Measurements from ENCODE around the gene EEPD1. TPM values are rescaled to one million over a fixed set of nuclear protein-coding genes. Genes with fewer than 3 reads are reported as not detected.
"Not testable (repeated sequence)": the region's sequence is repeated elsewhere in the genome, so short reads cannot be mapped to it uniquely, and the experiment has no call there.

The EEPD1 gene
- 3.9 and 10.8 TPM in 2 replicates for total RNA-seq

GRCh38 chr7:36152756-36153570 is at the start of gene EEPD1:
Gene EEPD1 (plus strand): TSS chr7:36153254. CDS start chr7:36154325, 1,071 bp downstream.
- no peak for TF ChIP-seq CTCF (conservative IDR thresholded peaks at IDR 0.05; ENCODE audit: low read depth, low read length)
- peak within 1 kb of the TSS; percentile 80 for H3K4me3 ChIP-seq (ENCODE audit: low read depth, low read length)
- DNase-seq (ENCODE audit: low read depth), result peak; percentile 79

GRCh38 chr7:36103837-36104561 is 49.1 kb upstream of the EEPD1 start:
- TF ChIP-seq CTCF (conservative IDR thresholded peaks at IDR 0.05; ENCODE audit: low read depth, low read length), result no peak
- DNase-seq (ENCODE audit: low read depth), result no peak

DNA sequence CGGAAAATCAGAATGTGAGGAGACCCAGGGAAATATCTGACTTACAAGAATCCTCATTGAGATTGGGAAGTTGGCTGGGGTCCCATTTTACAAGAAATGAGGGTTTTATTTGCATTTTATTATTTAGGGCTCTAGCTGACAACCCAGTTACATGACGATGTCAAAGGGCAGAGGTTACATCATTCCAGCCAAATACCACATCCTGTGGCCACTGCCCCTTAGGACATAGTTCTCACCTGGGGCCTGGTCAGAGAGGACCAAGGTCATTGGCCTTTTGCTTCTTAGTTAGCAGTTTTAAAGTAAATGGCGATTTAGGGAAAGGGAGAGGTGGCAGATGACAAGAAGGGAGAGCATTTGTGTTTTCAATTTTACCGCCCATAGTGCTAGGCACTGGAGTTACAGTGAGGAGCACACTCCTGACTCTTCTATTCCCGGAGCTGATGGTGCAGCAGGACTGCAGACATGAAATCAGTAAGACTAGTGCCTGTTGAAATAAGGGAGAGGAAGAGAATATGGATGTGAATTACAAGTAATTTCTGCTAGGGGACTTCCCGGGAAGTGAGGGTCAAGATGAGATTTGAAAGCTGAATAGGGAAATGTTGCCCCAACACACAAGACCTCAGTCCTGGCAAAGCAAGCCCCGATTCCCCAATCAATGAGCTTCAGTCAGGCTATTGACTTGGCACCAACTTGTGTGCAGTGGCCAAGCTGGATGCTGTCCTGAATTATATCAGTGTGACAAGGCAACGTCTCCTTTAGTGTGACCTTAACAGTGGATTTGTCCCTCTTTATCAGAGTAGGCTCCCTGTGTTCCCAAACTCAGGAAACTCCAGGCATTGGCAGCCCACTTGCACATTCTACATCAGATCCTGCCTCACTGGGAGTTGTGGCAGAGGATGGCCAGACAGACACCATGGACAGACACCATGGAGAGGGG is 45.8 kb upstream of the EEPD1 start:
- not testable (repeated sequence) for H3K4me3 ChIP-seq (ENCODE audit: low read depth, low read length); DNase-seq (ENCODE audit: low read depth)

More at GRCh38 chr7:36103837-36104561, 49.1 kb upstream of the EEPD1 start:
- H3K4me3 ChIP-seq (ENCODE audit: low read depth, low read length), result no peak overlapping the region

DNA sequence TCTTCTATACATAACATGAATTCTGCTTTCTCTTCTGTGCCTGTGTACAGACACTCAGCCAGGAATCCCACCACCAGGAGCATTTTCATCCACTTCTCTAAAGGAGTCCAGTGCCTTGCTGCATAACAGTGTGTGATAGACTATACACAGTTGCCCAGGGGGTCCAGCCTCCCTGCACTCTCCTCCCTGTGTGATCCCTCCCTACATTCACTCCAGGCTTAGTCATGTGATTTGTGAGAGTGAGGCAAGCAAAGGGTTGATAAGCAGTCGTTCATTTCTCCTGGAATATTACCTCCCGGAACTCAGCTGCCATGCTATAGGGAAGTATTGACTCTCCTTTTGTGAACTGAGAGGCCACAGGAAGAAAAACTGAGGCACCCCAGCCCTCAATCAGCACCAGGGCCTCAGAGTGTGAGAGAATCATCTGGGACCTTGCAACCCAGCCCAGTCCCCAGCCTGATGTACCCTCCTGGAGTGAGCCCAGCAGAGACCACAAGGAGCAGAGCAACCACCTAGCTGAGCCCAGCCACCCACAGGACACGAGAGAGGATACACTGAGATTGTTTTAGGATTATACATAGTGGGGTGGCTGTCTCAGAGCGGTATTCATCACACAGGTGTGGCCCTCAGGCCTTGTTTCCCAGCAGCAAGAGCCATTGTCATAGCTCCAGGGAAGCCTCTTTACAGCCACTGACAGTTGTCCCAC is 45.0 kb upstream of the EEPD1 start:
- no peak for DNase-seq (ENCODE audit: low read depth)
- H3K4me3 ChIP-seq (ENCODE audit: low read depth, low read length), result no peak overlapping the region

GRCh38 chr7:36109013-36109627 is 43.9 kb upstream of the EEPD1 start:
- TF ChIP-seq CTCF (conservative IDR thresholded peaks at IDR 0.05; ENCODE audit: low read depth, low read length), result no peak
- DNase-seq (ENCODE audit: low read depth), result no peak
- no peak overlapping the region for H3K4me3 ChIP-seq (ENCODE audit: low read depth, low read length)

More for the DNA sequence above, 45.0 kb upstream of the EEPD1 start:
- TF ChIP-seq CTCF (conservative IDR thresholded peaks at IDR 0.05; ENCODE audit: low read depth, low read length), result no peak

- no peak for TF ChIP-seq CTCF (conservative IDR thresholded peaks at IDR 0.05; ENCODE audit: low read depth, low read length)
- DNase-seq (ENCODE audit: low read depth), result no peak
- no peak overlapping the region for H3K4me3 ChIP-seq (ENCODE audit: low read depth, low read length)
Measured at GRCh38 chr7:36110584-36110983, 42.5 kb upstream of the EEPD1 start.

Measured in epithelial cell of proximal tubule (primary cell).